Neural cell (in vitro differentiated cells): ENCODE results near the gene EPO. TPM values are rescaled to one million over a fixed set of nuclear protein-coding genes. Genes with fewer than 3 reads are reported as not detected.
A peak's percentile ranks its signal among the peaks of the same experiment; 100 is the strongest.

Source experiments
- H2AFZ ChIP-seq: fragments of 200-600, 300-800 bp; sonication (generic), shearing (Covaris generic); 2 replicates; pipeline ENCODE4 v1.6.0; 2014; ENCODE audit warnings: low read depth, mild to moderate bottlenecking, antibody characterized with exemption, low read length, moderate library complexity
- H3F3A ChIP-seq: fragments of 200-600 bp; shearing (Covaris generic); 2 replicates; pipeline ENCODE4 v1.6.1; 2016; ENCODE audit warnings: mild to moderate bottlenecking, moderate library complexity, mixed read lengths, antibody characterized with exemption, low read length; ENCODE audit not compliant: insufficient read depth, poor library complexity, severe bottlenecking
- H3K27ac ChIP-seq: fragments of 200-600, 300-800 bp; sonication (generic), shearing (Covaris generic); 2 replicates; pipeline ENCODE4 v1.5.1; 2014; ENCODE audit warnings: mild to moderate bottlenecking, low read length, moderate library complexity
- H3K27me3 ChIP-seq: fragments of 300-800, 200-600 bp; sonication (generic), shearing (Covaris generic); 2 replicates; pipeline ENCODE4 v1.6.0; 2014; ENCODE audit warnings: mild to moderate bottlenecking, low read depth, low read length, moderate library complexity; ENCODE audit not compliant: insufficient read depth
- H3K36me3 ChIP-seq: fragments of 300-800, 200-600 bp; sonication (generic), shearing (Covaris generic); 2 replicates; pipeline ENCODE4 v1.5.1; 2014; ENCODE audit warnings: mild to moderate bottlenecking, antibody characterized with exemption, low read length, moderate library complexity; ENCODE audit not compliant: insufficient read depth
- H3K4me2 ChIP-seq: fragments of 300-800, 200-600 bp; sonication (generic), shearing (Covaris generic); 2 replicates; pipeline ENCODE4 v1.6.0; 2014; ENCODE audit warnings: mild to moderate bottlenecking, low read length
- H3K4me3 ChIP-seq: fragments of 300-800, 200-600 bp; sonication (generic), shearing (Covaris generic); 2 replicates; pipeline ENCODE4 v1.5.1; 2014; ENCODE audit warnings: mild to moderate bottlenecking, low read length, moderate library complexity
- H3K79me2 ChIP-seq: fragments of 200-600 bp; shearing (Covaris generic); replicated peaks from 2 replicates; pipeline ENCODE4 v1.6.0; 2014; ENCODE audit warnings: mild to moderate bottlenecking, low read length, moderate library complexity; ENCODE audit not compliant: insufficient read depth
- H3K9ac ChIP-seq: fragments of 300-800, 200-600 bp; sonication (generic), shearing (Covaris generic); 2 replicates; pipeline ENCODE4 v1.6.1; 2016; ENCODE audit warnings: mild to moderate bottlenecking, low read length, mixed read lengths
- H3K9me2 ChIP-seq: fragments of 200-600 bp; shearing (Covaris generic); 2 replicates; pipeline ENCODE4 v1.6.1; 2016; ENCODE audit warnings: mild to moderate bottlenecking, low read length, mixed read lengths; ENCODE audit not compliant: insufficient read depth
- H3K9me3 ChIP-seq: fragments of 200-600, 300-800 bp; sonication (generic), shearing (Covaris generic); 2 replicates; pipeline ENCODE4 v1.6.1; 2016; ENCODE audit warnings: mild to moderate bottlenecking, mixed run types, low read length, moderate library complexity, mixed read lengths
- H4K20me1 ChIP-seq: fragments of 200-600 bp; shearing (Covaris generic); 2 replicates; pipeline ENCODE4 v1.6.1; 2016; ENCODE audit warnings: mild to moderate bottlenecking, mixed run types; ENCODE audit not compliant: insufficient read depth
- EP300 ChIP-seq: fragments of 450-650 bp; conservative IDR thresholded peaks from 2 replicates; pipeline ENCODE4 v1.6.1; 2014; ENCODE audit warnings: antibody characterized with exemption, mild to moderate bottlenecking, moderate library complexity; ENCODE audit not compliant: poor library complexity, severe bottlenecking
- EZH2 ChIP-seq: fragments of 200-600, 300-800 bp; shearing (Covaris generic), sonication (generic); IDR thresholded peaks from 2 replicates; pipeline ENCODE4 v1.6.1; 2014; ENCODE audit warnings: antibody characterized with exemption, low read length, borderline replicate concordance, mild to moderate bottlenecking; ENCODE audit not compliant: insufficient read depth, poor library complexity, severe bottlenecking
- MXI1 ChIP-seq: fragments of 450-650 bp; conservative IDR thresholded peaks from 2 replicates; pipeline ENCODE4 v1.6.1; 2014; ENCODE audit warnings: antibody characterized with exemption, mild to moderate bottlenecking; ENCODE audit not compliant: poor library complexity, severe bottlenecking
- POLR2AphosphoS5 ChIP-seq: IDR thresholded peaks from 2 replicates; pipeline ENCODE4 v1.6.1; 2012
- RAD21 ChIP-seq: fragments of 450-650 bp; conservative IDR thresholded peaks from 2 replicates; pipeline ENCODE4 v1.6.1; 2014; ENCODE audit warnings: antibody characterized with exemption, mild to moderate bottlenecking, moderate library complexity
- SMC3 ChIP-seq: fragments of 450-650 bp; conservative IDR thresholded peaks from 2 replicates; pipeline ENCODE4 v1.6.1; 2014; ENCODE audit warnings: antibody characterized with exemption, mild to moderate bottlenecking, moderate library complexity; ENCODE audit not compliant: poor library complexity
- TAF1 ChIP-seq: IDR thresholded peaks from 2 replicates; pipeline ENCODE4 v1.6.1; 2012; ENCODE audit warnings: low read depth
- polyA plus RNA-seq: library from polyadenylated mRNA; depleted of rRNA; stranded (reverse); fragments of >200 nt; gene quantifications from 2 replicates; pipeline ENCODE4 v1.2.3, GENCODE V29; 2014
- TF ChIP-seq, protein P1 (sequence below): IDR thresholded peaks from 2 replicates; pipeline ENCODE4 v1.6.1; 2012; ENCODE audit warnings: borderline replicate concordance
- TF ChIP-seq, protein P2 (sequence below): fragments of 450-650 bp; IDR thresholded peaks from 2 replicates; pipeline ENCODE4 v1.5.1; 2014; ENCODE audit warnings: antibody characterized with exemption, mild to moderate bottlenecking, moderate library complexity; ENCODE audit not compliant: poor library complexity, severe bottlenecking

EPO gene
- polyA plus RNA-seq, 1 donor from 2014 or later = not detected

DNA sequence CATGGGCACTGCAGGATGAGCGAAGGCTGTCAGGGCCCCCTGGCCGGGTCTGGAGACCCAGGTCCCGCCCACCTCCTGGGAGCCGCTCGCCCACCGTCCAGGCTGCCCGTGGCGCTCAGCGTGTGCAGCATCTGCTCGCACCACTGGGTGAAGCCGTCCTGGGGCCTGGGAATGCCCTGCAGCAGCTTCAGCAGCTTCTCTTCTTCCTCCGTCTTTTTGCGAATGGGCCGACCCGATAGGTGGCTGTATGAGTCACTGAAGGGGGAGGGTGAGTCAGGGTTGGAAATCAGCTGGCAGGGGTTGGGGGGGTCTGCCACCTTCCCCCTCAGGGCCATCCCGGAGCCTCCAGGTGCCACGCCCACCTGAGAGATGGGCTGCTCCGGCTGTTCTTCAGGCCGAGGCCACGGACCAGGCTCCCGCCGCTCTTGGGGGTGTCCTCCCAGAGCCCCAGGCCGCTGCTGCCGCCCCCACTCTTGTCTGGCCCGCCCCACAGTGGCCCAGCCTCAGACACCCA lies 38.0 kb upstream of the EPO start:
- Histone ChIP-seq H3K9me2 (no peaks in the 10 kb centered on the region), H3K9me3 (no peaks in the 10 kb centered on the region), H3K27ac (no peak overlapping the region), H2AFZ (no peak overlapping the region), H3K9ac (no peak overlapping the region), H3K36me3 (peaks cover 1% of the 10 kb centered on the region), H3K4me2 (no peak overlapping the region), H3K4me3 (no peak overlapping the region), H3K27me3 (no peaks in the 10 kb centered on the region), H3K79me2 (no peaks in the 10 kb centered on the region), H4K20me1 (no peaks in the 10 kb centered on the region), H3F3A (no peaks in the 10 kb centered on the region)
- TF ChIP-seq TAF1 (no peak), POLR2AphosphoS5 (peak; percentile 4)

DNA sequence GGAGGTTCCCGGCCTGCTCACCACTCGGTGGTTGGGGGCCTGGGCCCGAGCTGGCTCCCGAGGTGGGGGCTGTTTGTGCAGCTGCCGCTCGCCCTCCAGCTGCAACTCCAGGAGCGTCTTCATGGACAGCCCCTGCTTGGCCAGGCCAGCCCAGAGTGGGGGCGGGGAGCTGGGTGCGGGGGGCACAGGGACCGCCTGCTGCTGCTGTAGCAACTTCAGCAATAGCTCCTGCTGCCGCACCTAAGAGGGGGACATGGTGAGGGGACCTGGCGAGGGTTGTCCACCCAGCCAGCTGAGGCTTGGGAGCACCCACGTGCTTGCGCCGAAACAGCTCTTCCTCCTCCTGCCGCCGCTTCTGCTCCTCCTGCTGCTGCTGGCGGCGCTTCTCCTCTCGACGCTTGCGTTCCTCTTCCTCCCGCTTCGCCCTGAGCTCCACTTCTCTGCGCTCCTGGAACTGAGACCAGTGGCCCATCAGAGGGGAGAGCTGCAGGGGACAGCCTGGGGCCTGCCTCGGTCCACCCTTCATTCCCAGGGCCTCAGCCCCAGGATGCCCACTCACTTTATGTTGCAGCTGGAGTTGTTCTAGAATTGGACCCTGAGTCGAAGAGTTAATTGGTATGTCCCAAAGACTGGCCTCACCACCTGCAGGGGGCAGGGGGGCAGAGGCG lies 37.1 kb upstream of the EPO start:
- Histone ChIP-seq H3K79me2 (no peaks in the 10 kb centered on the region), H3F3A (no peaks in the 10 kb centered on the region), H3K36me3 (no peaks in the 10 kb centered on the region), H3K27ac (no peak overlapping the region), H4K20me1 (no peaks in the 10 kb centered on the region), H2AFZ (no peak overlapping the region), H3K9ac (no peak overlapping the region), H3K27me3 (no peaks in the 10 kb centered on the region), H3K4me2 (no peak overlapping the region), H3K9me3 (no peaks in the 10 kb centered on the region), H3K4me3 (no peak overlapping the region), H3K9me2 (no peaks in the 10 kb centered on the region)
- TF ChIP-seq POLR2AphosphoS5 (no peak), EZH2 (no peak), EP300 (no peak), RAD21 (no peak), SMC3 (no peak), TAF1 (no peak), MXI1 (no peak)
- TF ChIP-seq, protein P1, sequence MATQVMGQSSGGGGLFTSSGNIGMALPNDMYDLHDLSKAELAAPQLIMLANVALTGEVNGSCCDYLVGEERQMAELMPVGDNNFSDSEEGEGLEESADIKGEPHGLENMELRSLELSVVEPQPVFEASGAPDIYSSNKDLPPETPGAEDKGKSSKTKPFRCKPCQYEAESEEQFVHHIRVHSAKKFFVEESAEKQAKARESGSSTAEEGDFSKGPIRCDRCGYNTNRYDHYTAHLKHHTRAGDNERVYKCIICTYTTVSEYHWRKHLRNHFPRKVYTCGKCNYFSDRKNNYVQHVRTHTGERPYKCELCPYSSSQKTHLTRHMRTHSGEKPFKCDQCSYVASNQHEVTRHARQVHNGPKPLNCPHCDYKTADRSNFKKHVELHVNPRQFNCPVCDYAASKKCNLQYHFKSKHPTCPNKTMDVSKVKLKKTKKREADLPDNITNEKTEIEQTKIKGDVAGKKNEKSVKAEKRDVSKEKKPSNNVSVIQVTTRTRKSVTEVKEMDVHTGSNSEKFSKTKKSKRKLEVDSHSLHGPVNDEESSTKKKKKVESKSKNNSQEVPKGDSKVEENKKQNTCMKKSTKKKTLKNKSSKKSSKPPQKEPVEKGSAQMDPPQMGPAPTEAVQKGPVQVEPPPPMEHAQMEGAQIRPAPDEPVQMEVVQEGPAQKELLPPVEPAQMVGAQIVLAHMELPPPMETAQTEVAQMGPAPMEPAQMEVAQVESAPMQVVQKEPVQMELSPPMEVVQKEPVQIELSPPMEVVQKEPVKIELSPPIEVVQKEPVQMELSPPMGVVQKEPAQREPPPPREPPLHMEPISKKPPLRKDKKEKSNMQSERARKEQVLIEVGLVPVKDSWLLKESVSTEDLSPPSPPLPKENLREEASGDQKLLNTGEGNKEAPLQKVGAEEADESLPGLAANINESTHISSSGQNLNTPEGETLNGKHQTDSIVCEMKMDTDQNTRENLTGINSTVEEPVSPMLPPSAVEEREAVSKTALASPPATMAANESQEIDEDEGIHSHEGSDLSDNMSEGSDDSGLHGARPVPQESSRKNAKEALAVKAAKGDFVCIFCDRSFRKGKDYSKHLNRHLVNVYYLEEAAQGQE = no peak
- TF ChIP-seq, protein P2, sequence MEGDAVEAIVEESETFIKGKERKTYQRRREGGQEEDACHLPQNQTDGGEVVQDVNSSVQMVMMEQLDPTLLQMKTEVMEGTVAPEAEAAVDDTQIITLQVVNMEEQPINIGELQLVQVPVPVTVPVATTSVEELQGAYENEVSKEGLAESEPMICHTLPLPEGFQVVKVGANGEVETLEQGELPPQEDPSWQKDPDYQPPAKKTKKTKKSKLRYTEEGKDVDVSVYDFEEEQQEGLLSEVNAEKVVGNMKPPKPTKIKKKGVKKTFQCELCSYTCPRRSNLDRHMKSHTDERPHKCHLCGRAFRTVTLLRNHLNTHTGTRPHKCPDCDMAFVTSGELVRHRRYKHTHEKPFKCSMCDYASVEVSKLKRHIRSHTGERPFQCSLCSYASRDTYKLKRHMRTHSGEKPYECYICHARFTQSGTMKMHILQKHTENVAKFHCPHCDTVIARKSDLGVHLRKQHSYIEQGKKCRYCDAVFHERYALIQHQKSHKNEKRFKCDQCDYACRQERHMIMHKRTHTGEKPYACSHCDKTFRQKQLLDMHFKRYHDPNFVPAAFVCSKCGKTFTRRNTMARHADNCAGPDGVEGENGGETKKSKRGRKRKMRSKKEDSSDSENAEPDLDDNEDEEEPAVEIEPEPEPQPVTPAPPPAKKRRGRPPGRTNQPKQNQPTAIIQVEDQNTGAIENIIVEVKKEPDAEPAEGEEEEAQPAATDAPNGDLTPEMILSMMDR = no peak
